Measurements from ENCODE around the gene KIF26A. TPM values are rescaled to one million over a fixed set of nuclear protein-coding genes. Genes with fewer than 3 reads are reported as not detected.

KIF26A gene
- total RNA-seq, 2 donors from 2014 or later = 1.6 to 13.9 TPM

- Histone ChIP-seq H3K9me3 (no peaks in the 10 kb centered on the region), H3K4me3 (no peak overlapping the region), H3K27ac (no peak overlapping the region), H3K27me3 (replicated peaks; ENCODE audit: insufficient read depth) (no peaks in the 10 kb centered on the region), H3K4me1 (replicated peaks) (no peaks in the 10 kb centered on the region), H3K36me3 (no peaks in the 10 kb centered on the region)
- intact Hi-C loops (cut with DNase I) = no loop called here
- 74% methylated on average over 15 of the region's 15 CpGs for WGBS
- DNase-seq (ENCODE audit: low spot score) = no peak
- no peak for TF ChIP-seq POLR2AphosphoS5 (IDR thresholded peaks at IDR 0.05)
- no peak for TF ChIP-seq POLR2A (IDR thresholded peaks at IDR 0.05)
- TF ChIP-seq CTCF (IDR thresholded peaks at IDR 0.05) = no peak
Observed at GRCh38 chr14:104188727-104189400, 50.5 kb downstream of the KIF26A start.

GRCh38 chr14:104189629-104190335 lies 51.4 kb downstream of the KIF26A start:
- no peak overlapping the region for H3K4me3 ChIP-seq
- no peak overlapping the region for H3K27ac ChIP-seq
- H3K27me3 ChIP-seq (replicated peaks; ENCODE audit: insufficient read depth) = no peaks in the 10 kb centered on the region
- intact Hi-C loops (cut with DNase I) = no loop called here
- no peak for DNase-seq (ENCODE audit: low spot score)
- H3K4me1 ChIP-seq (replicated peaks) = no peaks in the 10 kb centered on the region
- no peak for TF ChIP-seq CTCF (IDR thresholded peaks at IDR 0.05)
- TF ChIP-seq POLR2AphosphoS5 (IDR thresholded peaks at IDR 0.05) = no peak
- no peak for TF ChIP-seq POLR2A (IDR thresholded peaks at IDR 0.05)
- 91% methylated on average over 23 of the region's 24 CpGs for WGBS
- H3K36me3 ChIP-seq = no peaks in the 10 kb centered on the region
- no peaks in the 10 kb centered on the region for H3K9me3 ChIP-seq

- no peaks in the 10 kb centered on the region for H3K27me3 ChIP-seq (replicated peaks; ENCODE audit: insufficient read depth)
- H3K9me3 ChIP-seq = no peaks in the 10 kb centered on the region
Observed at GRCh38 chr14:104190396-104191000, 52.1 kb downstream of the KIF26A start.

GRCh38 chr14:104191409-104191997 lies 53.1 kb downstream of the KIF26A start:
- intact Hi-C loops (cut with DNase I) = no loop called here
- WGBS = 76% methylated on average over 21 of the region's 21 CpGs
- no peak overlapping the region for H3K4me3 ChIP-seq

More at GRCh38 chr14:104190396-104191000, 52.1 kb downstream of the KIF26A start:
- Histone ChIP-seq H3K36me3 (no peaks in the 10 kb centered on the region), H3K4me1 (replicated peaks) (no peaks in the 10 kb centered on the region), H3K27ac (no peak overlapping the region), H3K4me3 (no peak overlapping the region)
- intact Hi-C loops (cut with DNase I) = no loop called here
- DNase-seq (ENCODE audit: low spot score) = no peak
- TF ChIP-seq POLR2AphosphoS5 (IDR thresholded peaks at IDR 0.05) = no peak
- WGBS = 90% methylated on average over 12 of the region's 12 CpGs

More at GRCh38 chr14:104191409-104191997, 53.1 kb downstream of the KIF26A start:
- TF ChIP-seq POLR2AphosphoS5 (IDR thresholded peaks at IDR 0.05) (no peak), POLR2A (IDR thresholded peaks at IDR 0.05) (no peak), CTCF (IDR thresholded peaks at IDR 0.05) (no peak)
- no peak for DNase-seq (ENCODE audit: low spot score)
- no peaks in the 10 kb centered on the region for H3K36me3 ChIP-seq
- no peaks in the 10 kb centered on the region for H3K27me3 ChIP-seq (replicated peaks; ENCODE audit: insufficient read depth)
- H3K27ac ChIP-seq = no peak overlapping the region
- no peaks in the 10 kb centered on the region for H3K4me1 ChIP-seq (replicated peaks)
- H3K9me3 ChIP-seq = no peaks in the 10 kb centered on the region

Measured in prostate gland (tissue), 2 donors.